CD14-positive monocyte (primary cell): ENCODE measurements around the gene NGDN. TPM values are rescaled to one million over a fixed set of nuclear protein-coding genes. Genes with fewer than 3 reads are reported as not detected.

Experiments used
- DNase-seq, 3 donors: peaks; one replicate each; pipeline ENCODE4 v3.0.0-alpha.2; 2011 to 2022
- H2AFZ ChIP-seq: 2 replicates; pipeline ENCODE4 v1.6.0; 2012; ENCODE audit warnings: mild to moderate bottlenecking, low read depth, low read length, inconsistent platforms; ENCODE audit not compliant: insufficient read depth, poor library complexity, severe bottlenecking
- H3K27ac ChIP-seq, 2 donors: 1 replicate in 1 of 2; 2 replicates in 1 of 2; pipeline ENCODE4 v1.5.1; 2012 to 2013; ENCODE audit warnings: low read length in 2 of 2, control low read depth in 1 of 2, inconsistent platforms in 1 of 2, low read depth in 1 of 2, mild to moderate bottlenecking in 1 of 2
- H3K27me3 ChIP-seq, 2 donors: one replicate each; pipeline versions ENCODE4 v1.6.0 to v1.6.1; 2011 to 2013; ENCODE audit warnings: low read length in 2 of 2; ENCODE audit not compliant: control insufficient read depth in 2 of 2, insufficient read depth in 2 of 2
- H3K36me3 ChIP-seq, 2 donors: replicated peaks in 1 of 2; 1 replicate in 1 of 2; 2 replicates in 1 of 2; pipeline versions ENCODE4 v1.5.1 to v1.6.1; 2012 to 2013; ENCODE audit warnings: low read length in 2 of 2, control low read depth in 1 of 2, inconsistent platforms in 1 of 2, mild to moderate bottlenecking in 1 of 2; ENCODE audit not compliant: insufficient read depth in 2 of 2, control insufficient read depth in 1 of 2
- H3K4me1 ChIP-seq, 2 donors: 1 replicate in 1 of 2; 2 replicates in 1 of 2; pipeline versions ENCODE4 v1.5.1 to v1.6.1; 2012 to 2013; ENCODE audit warnings: low read length in 2 of 2, control low read depth in 1 of 2, inconsistent platforms in 1 of 2, mild to moderate bottlenecking in 1 of 2, moderate library complexity in 1 of 2; ENCODE audit not compliant: insufficient read depth in 2 of 2, control insufficient read depth in 1 of 2
- H3K4me2 ChIP-seq: replicated peaks from 2 replicates; pipeline ENCODE3; 2012; ENCODE audit warnings: low read length, moderate library complexity, mild to moderate bottlenecking; ENCODE audit not compliant: poor library complexity, severe bottlenecking; ENCODE audit errors: extremely low read depth
- H3K4me3 ChIP-seq, 3 experiments: fragments of 200-600 bp in 1 of 3; sonication (generic) in 1 of 3; replicated peaks in 1 of 3; 1 replicate in 2 of 3; 2 replicates in 1 of 3; pipeline ENCODE4 v1.5.1; 2011 to 2013; ENCODE audit warnings: low read length in 3 of 3, mild to moderate bottlenecking in 3 of 3, control low read depth in 2 of 3, low read depth in 2 of 3, inconsistent platforms in 1 of 3, moderate library complexity in 1 of 3
- H3K79me2 ChIP-seq: 2 replicates; pipeline ENCODE4 v1.6.0; 2012; ENCODE audit warnings: mild to moderate bottlenecking, control low read depth, inconsistent platforms, low read length, moderate library complexity; ENCODE audit not compliant: insufficient read depth
- H3K9ac ChIP-seq: 2 replicates; pipeline ENCODE4 v1.6.0; 2017; ENCODE audit warnings: low read length, mild to moderate bottlenecking; ENCODE audit not compliant: insufficient read depth, poor library complexity, severe bottlenecking
- H3K9me3 ChIP-seq, 2 donors: replicated peaks in 1 of 2; 1 replicate in 1 of 2; 2 replicates in 1 of 2; pipeline versions ENCODE4 v1.5.1 to v1.6.1; 2012 to 2013; ENCODE audit warnings: low read length in 2 of 2, control low read depth in 1 of 2; ENCODE audit not compliant: control insufficient read depth in 1 of 2, insufficient read depth in 1 of 2
- H4K20me1 ChIP-seq: 2 replicates; pipeline ENCODE4 v1.6.0; 2012; ENCODE audit warnings: mild to moderate bottlenecking, low read length, control low read depth, moderate library complexity; ENCODE audit not compliant: insufficient read depth
- H3K27ac Mint-ChIP-seq, 7 donors: one replicate each; pipeline ENCODE4 v1.8.0; 2020; ENCODE audit warnings: mild to moderate bottlenecking in 7 of 7, mixed read lengths in 7 of 7, moderate library complexity in 6 of 7, inconsistent platforms in 2 of 7
- H3K27me3 Mint-ChIP-seq, 3 donors: one replicate each; pipeline ENCODE4 v1.8.0; 2021 to 2022; ENCODE audit warnings: low read depth in 3 of 3, mild to moderate bottlenecking in 3 of 3, mixed read lengths in 3 of 3, moderate library complexity in 3 of 3, inconsistent platforms in 1 of 3
- H3K36me3 Mint-ChIP-seq, 2 donors: one replicate each; pipeline ENCODE4 v1.8.0; 2020; ENCODE audit warnings: mixed read lengths in 2 of 2, inconsistent platforms in 1 of 2, mild to moderate bottlenecking in 1 of 2
- H3K4me1 Mint-ChIP-seq: one replicate; pipeline ENCODE4 v1.8.0; 2020; ENCODE audit warnings: mild to moderate bottlenecking, mixed read lengths
- H3K4me3 Mint-ChIP-seq, 2 donors: one replicate each; pipeline ENCODE4 v1.8.0; 2020; ENCODE audit warnings: mild to moderate bottlenecking in 2 of 2, mixed read lengths in 2 of 2, moderate library complexity in 1 of 2
- H3K9me3 Mint-ChIP-seq, 7 donors: one replicate each; pipeline ENCODE4 v1.8.0; 2020 to 2022; ENCODE audit warnings: mixed read lengths in 7 of 7, mild to moderate bottlenecking in 6 of 7, moderate library complexity in 6 of 7, inconsistent platforms in 2 of 7
- CTCF ChIP-seq: fragments of 200-600 bp; IDR thresholded peaks from one replicate; pipeline ENCODE4 v1.8.0; 2022; ENCODE audit warnings: antibody characterized with exemption, mild to moderate bottlenecking
- WGBS: methylation state at CpG from one replicate; pipeline ENCODE4 v1.1.5; 2013; ENCODE audit warnings: missing lambda C conversion rate; ENCODE audit not compliant: insufficient coverage; 5-methylcytosine and 5-hydroxymethylcytosine counted together
- intact Hi-C, 2 donors: fragments of 100-400 bp; cut with micrococcal nuclease; formaldehyde crosslinking; loops; one replicate each; pipeline versions ENCODE4 v1.15.0 to v1.15.1; 2023
- polyA plus RNA-seq, 3 donors: library from polyadenylated mRNA; depleted of rRNA in 1 of 3; unstranded in 2 of 3; stranded (reverse) in 1 of 3; fragments of 300-500 nt in 2 of 3; fragments of >200 nt in 1 of 3; fragmentation: Illumina TruSeq in 2 of 3; gene quantifications; 1 replicate in 2 of 3; 2 replicates in 1 of 3; pipeline ENCODE4 v1.2.3, GENCODE V29; 2012 to 2021

The NGDN gene
- polyA plus RNA-seq, 3 donors: 22.7 to 44.5 (median 26.8) TPM

- H3K4me1 ChIP-seq: peaks cover 14 to 18% of the 10 kb centered on the region in 2 donors
- H3K4me2 ChIP-seq: no peak overlapping the region
- H3K27me3 Mint-ChIP-seq: peaks cover 1 to 6% (median 2%) of the 10 kb centered on the region in 3 donors
- H3K27me3 ChIP-seq: no peaks in the 10 kb centered on the region
- peaks cover 15% of the 10 kb centered on the region for H3K4me1 Mint-ChIP-seq
- no CpG with 5 or more reads among the region's 6 CpGs for WGBS
- H3K36me3 Mint-ChIP-seq: no peaks in the 10 kb centered on the region
- H3K9me3 Mint-ChIP-seq: no peaks in the 10 kb centered on the region
- H2AFZ ChIP-seq: no peak overlapping the region
- no peak overlapping the region for H3K27ac ChIP-seq
- no peak for DNase-seq
- no peak overlapping the region for H3K4me3 Mint-ChIP-seq
- no peaks in the 10 kb centered on the region for H3K36me3 ChIP-seq
- no peak overlapping the region for H3K9ac ChIP-seq
- no peaks in the 10 kb centered on the region for H3K79me2 ChIP-seq
- no peak overlapping the region for H3K27ac Mint-ChIP-seq
- no peaks in the 10 kb centered on the region for H4K20me1 ChIP-seq
- no peaks in the 10 kb centered on the region for H3K9me3 ChIP-seq
- intact Hi-C loops: no loop called here
- no peak for TF ChIP-seq CTCF
- H3K4me3 ChIP-seq: no peak overlapping the region
These were observed 48.3 kb downstream of the NGDN start for GRCh38 chr14:23517650-23518326.

GRCh38 chr14:23518709-23519108 is 49.2 kb downstream of the NGDN start:
- no peaks in the 10 kb centered on the region for H3K36me3 ChIP-seq
- H3K36me3 Mint-ChIP-seq: no peaks in the 10 kb centered on the region
- no peak for DNase-seq
- no peak overlapping the region for H2AFZ ChIP-seq
- no peak overlapping the region for H3K4me2 ChIP-seq
- H3K79me2 ChIP-seq: no peaks in the 10 kb centered on the region
- H3K4me1 ChIP-seq: peaks cover 14 to 18% of the 10 kb centered on the region in 2 donors
- 93% methylated on average over 2 of the region's 4 CpGs for WGBS
- H3K27ac ChIP-seq: no peak overlapping the region
- no peaks in the 10 kb centered on the region for H3K9me3 ChIP-seq
- H3K4me3 Mint-ChIP-seq: no peak overlapping the region
- H3K4me3 ChIP-seq: no peak overlapping the region
- no peaks in the 10 kb centered on the region for H3K27me3 ChIP-seq
- no peaks in the 10 kb centered on the region for H4K20me1 ChIP-seq
- no peak overlapping the region for H3K9ac ChIP-seq
- no peak overlapping the region for H3K27ac Mint-ChIP-seq
- intact Hi-C loops: no loop called here
- peaks cover 15% of the 10 kb centered on the region for H3K4me1 Mint-ChIP-seq
- H3K27me3 Mint-ChIP-seq: peaks cover 1 to 4% (median 2%) of the 10 kb centered on the region in 3 donors
- H3K9me3 Mint-ChIP-seq: no peaks in the 10 kb centered on the region
- no peak for TF ChIP-seq CTCF
